ENCODE data around the gene CLEC16A. TPM values are rescaled to one million over a fixed set of nuclear protein-coding genes. Genes with fewer than 3 reads are reported as not detected.

The CLEC16A gene
- total and polyA plus RNA-seq, 9 of the 15 experiments (the other 6 are each of a cell fraction or from before 2014, with no cell fraction given) = 1.00 to 22.3 (median 10.0) TPM

- TF ChIP-seq ETV6 (IDR thresholded peaks at IDR 0.05; ENCODE audit: borderline replicate concordance in 1 of 2, low read depth in 2 of 2, low read length in 1 of 2) (no peak), ETV6 (CRISPR knock-in tag; IDR thresholded peaks at IDR 0.05; ENCODE audit: borderline replicate concordance) (no peak), TSHZ1 (CRISPR knock-in tag; IDR thresholded peaks at IDR 0.05) (0 out of 2 replicates have a peak, but pooled peaks have one; percentile 12), IFI16 (CRISPR knock-in tag; IDR thresholded peaks at IDR 0.05) (no peak), SPI1 (IDR thresholded peaks at IDR 0.05; ENCODE audit: borderline replicate concordance, low read depth, low read length) (no peak), ZNF584 (CRISPR knock-in tag; IDR thresholded peaks at IDR 0.05; ENCODE audit: low read depth) (peak; percentile 15; the same call in 1 of the 2 replicates), NR4A1 (CRISPR knock-in tag; IDR thresholded peaks at IDR 0.05) (no peak), NR4A1 (tag; IDR thresholded peaks at IDR 0.05) (peak; percentile 39; the same call in 1 of the 2 replicates)
- TF ChIP-seq, protein P1, sequence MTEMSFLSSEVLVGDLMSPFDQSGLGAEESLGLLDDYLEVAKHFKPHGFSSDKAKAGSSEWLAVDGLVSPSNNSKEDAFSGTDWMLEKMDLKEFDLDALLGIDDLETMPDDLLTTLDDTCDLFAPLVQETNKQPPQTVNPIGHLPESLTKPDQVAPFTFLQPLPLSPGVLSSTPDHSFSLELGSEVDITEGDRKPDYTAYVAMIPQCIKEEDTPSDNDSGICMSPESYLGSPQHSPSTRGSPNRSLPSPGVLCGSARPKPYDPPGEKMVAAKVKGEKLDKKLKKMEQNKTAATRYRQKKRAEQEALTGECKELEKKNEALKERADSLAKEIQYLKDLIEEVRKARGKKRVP (CRISPR knock-in tag; IDR thresholded peaks at IDR 0.05) = no peak
Measured at GRCh38 chr16:11056993-11057649, 112.8 kb downstream of the CLEC16A start (continued).

Data from K562 (cell line).